HL-60/S4 (cell line): ENCODE data around the gene HCRTR2.
"Not testable (repeated sequence)": the region's sequence is repeated elsewhere in the genome, so short reads cannot be mapped to it uniquely, and the experiment has no call there.

Source experiments
- in situ Hi-C: fragments of 300-500 bp; cut with MboI; formaldehyde crosslinking; loops from 2 replicates; pipeline ENCODE4 v1.14.3; 2022; ENCODE audit warnings: low sequenced_read_pairs

Gene HCRTR2

GRCh38 chr6:55210952-55211351 lies 36.6 kb downstream of the HCRTR2 start:
- in situ Hi-C loops = no loop called here

- in situ Hi-C loops = no loop called here
Measured at GRCh38 chr6:55212156-55212555, 37.8 kb downstream of the HCRTR2 start.

- in situ Hi-C loops = no loop called here
Measured at GRCh38 chr6:55220961-55221360, 46.6 kb downstream of the HCRTR2 start.

DNA sequence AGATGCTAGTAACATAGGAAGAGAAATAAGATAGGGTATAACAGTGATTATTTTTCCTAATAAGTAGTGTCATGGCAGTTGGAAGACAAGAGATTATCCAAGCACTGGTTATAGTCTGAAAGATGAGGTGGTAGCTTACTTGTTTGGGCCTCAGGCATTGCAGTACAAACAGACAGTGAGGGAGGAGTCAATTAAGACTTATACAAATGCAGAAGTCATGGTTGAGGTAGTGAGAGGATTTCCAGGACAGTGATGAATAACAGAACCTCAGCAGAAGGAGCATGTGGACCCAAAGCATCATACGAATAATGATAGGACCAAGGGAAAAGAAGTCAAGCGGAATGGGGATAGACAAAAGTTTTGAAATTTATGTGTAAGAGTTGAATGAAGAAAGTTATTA lies 53.5 kb downstream of the HCRTR2 start:
- in situ Hi-C loops = no loop called here

GRCh38 chr6:55239099-55239498 lies 64.8 kb downstream of the HCRTR2 start:
- in situ Hi-C loops = no loop called here

GRCh38 chr6:55240975-55241605 lies 66.8 kb downstream of the HCRTR2 start:
- in situ Hi-C loops = not testable (repeated sequence)

DNA sequence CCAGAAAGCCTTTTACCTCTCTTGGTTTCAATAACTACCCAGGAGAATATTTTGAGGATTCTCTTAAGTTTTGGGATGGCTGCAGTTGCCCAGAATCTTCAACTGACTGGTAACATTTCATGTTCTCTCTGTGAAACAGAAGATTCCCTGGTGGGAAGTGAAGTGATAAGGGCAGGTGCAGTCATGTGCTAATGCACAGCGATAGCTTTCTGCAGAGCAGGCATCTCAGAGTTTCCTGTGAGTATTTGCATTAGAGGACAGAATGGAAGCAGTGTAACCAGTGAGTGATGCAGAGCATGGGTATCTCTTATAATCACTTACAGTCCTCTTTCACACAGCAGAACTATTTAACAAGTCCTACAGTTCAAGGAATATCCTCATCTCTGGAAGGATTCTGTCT lies 76.1 kb downstream of the HCRTR2 start:
- in situ Hi-C loops = no loop called here

GRCh38 chr6:55255113-55255512 lies 80.8 kb downstream of the HCRTR2 start:
- in situ Hi-C loops = no loop called here

DNA sequence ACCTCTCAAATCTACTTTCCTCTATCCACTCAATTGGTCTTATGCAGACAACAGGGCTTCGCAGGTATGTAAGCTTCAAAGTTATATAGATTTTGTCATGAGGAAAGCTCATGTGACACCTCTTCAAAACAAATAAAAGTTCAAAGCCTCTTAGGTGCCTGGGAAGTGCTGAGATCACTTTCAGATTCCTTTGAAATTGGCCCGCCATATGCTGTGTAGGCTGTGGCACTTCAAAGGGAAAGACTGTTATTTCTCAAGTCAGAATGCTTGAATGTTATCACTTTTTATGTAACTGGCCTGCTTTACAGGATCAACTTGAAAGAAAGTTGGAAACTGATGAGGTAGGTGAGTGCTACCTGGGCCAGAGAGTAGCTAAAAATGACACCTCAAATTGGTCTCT lies 85.9 kb downstream of the HCRTR2 start:
- in situ Hi-C loops = no loop called here

- in situ Hi-C loops = no loop called here
Measured at GRCh38 chr6:55265409-55266114, 91.2 kb downstream of the HCRTR2 start.

DNA sequence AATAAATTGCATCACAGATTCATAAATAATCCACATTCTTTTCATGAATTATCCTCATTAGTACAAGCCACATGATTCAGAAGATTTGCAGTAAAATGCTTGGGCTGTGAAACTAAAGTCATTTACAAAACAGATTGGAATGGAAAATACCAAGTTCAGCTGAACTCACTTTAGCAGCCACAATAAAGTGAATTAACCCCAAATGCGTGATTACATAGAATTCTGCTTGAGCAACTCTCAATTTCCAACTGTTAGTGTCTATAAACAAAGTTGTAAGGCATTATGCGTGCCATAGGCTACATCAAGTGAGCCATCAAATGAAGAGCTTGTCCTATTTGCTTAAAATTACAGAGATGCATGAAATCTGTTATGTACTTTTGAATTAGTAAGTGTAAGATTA lies 92.6 kb downstream of the HCRTR2 start:
- in situ Hi-C loops = no loop called here

DNA sequence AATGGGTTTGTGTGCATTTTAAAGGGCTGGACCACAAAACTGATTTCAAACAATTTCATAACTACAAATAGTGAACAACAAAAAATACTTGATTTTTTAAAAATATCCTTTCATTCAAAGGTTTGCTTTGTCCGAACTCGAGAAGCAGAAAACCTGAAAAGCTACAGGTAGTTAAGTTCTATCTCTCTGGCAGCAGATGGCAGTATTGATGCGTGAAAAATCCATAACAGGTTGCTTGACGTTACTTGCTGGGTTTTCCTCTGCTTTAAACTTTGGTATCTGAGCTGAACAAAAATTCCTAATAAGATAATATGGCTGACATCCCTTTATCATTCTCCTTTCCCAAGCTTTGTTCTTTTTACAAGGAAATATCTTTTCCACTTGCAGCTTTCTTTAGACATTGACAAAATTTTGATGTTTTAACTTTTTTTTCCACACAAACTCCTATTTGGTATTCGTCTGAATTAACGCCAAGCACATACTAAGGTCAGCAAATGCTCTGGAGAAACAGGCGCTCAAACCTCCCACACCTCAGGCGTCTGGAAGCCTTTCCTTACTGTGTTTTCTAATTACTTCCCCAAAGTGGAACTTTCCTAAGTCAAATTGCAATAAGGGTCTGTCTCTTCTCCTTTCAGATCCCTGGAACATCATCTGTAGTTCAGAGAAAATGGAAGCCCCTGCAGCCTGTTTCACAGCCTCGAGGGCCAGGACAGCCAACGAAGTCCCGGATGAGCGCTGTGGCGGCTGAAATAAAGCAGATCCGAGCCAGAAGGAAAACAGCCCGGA lies 102.6 kb downstream of the HCRTR2 start:
- in situ Hi-C loops = no loop called here

DNA sequence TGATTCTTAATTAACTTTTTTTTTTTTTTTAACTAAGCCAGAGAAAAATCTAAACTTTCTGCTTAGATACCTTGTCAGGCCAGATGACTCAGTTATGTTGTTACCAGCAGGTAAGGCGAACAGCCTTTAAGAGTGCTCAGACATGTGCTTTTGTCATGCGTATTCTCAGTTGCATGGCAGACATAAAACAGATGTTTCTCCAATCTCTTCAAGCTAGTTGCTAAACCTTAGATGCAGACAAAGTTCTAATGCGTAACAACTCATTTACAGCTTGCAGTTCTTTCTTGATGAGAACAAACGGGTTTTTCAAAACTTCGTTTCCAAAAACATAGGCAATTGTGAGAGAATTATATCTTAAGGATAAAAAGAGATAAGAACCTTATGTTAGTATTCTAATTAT lies 103.3 kb downstream of the HCRTR2 start:
- in situ Hi-C loops = no loop called here

- in situ Hi-C loops = no loop called here
Measured at GRCh38 chr6:55281215-55281614, 106.9 kb downstream of the HCRTR2 start.

- in situ Hi-C loops = no loop called here
Measured at GRCh38 chr6:55282115-55282514, 107.8 kb downstream of the HCRTR2 start.

- in situ Hi-C loops = no loop called here
Measured at GRCh38 chr6:55286824-55287223, 112.5 kb downstream of the HCRTR2 start.

DNA sequence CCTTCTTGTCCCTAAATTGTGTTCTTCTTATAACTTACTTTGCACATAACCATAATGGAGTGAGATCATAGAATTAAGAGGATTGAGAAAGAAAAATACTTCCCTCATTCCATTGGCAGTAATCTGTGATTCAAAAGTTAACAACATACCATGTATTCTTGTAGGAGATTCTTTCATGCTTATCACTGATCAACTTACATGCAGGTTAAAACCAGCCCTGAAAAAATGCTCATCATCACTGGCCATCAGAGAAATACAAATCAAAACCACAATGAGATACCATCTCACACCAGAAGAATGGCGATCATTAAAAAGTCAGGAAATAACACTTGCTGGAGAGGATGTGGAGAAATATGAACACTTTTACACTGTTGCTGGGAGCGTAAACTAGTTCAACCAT lies 116.4 kb downstream of the HCRTR2 start:
- in situ Hi-C loops = no loop called here

- in situ Hi-C loops = no loop called here
Measured at GRCh38 chr6:55293116-55293515, 118.8 kb downstream of the HCRTR2 start.

DNA sequence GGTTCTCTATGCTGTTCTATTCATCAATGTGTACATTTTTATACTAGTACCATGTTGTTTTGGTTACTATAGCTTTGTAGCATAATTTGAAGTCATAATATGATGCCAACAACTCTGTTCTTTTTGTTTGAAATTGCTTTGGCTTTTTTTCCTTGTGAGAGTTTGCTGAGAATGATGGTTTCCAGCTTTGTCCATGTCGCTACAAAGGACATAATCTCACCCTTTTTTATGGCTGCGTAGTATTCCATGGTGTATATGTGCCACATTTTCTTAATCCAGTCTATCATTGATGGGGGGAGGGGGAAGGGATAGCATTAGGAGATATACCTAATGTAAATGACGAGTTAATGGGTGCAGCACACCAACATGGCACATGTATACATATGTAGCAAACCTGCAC lies 122.9 kb downstream of the HCRTR2 start:
- in situ Hi-C loops = not testable (repeated sequence)

- in situ Hi-C loops = no loop called here
Measured at GRCh38 chr6:55299286-55299985, 125.1 kb downstream of the HCRTR2 start.

GRCh38 chr6:55304747-55305146 lies 130.4 kb downstream of the HCRTR2 start:
- in situ Hi-C loops = no loop called here
